ENCODE measurements around the gene TMTC1.

The TMTC1 gene

GRCh38 chr12:29521951-29522350 lies 261.8 kb downstream of the TMTC1 start:
- Mint-ChIP-seq H3K4me3 (no peak overlapping the region), H3K4me1 (ENCODE audit: low read depth) (no peaks in the 10 kb centered on the region), H3K9me3 (no peaks in the 10 kb centered on the region), H3K27me3 (ENCODE audit: low read depth) (no peaks in the 10 kb centered on the region), H3K27ac (no peak overlapping the region), H3K36me3 (ENCODE audit: low read depth) (no peaks in the 10 kb centered on the region)
- no peak for DNase-seq (ENCODE audit: low spot score)

GRCh38 chr12:29519585-29520182 lies 264.1 kb downstream of the TMTC1 start:
- no peak overlapping the region for H3K27ac Mint-ChIP-seq
- H3K27me3 Mint-ChIP-seq (ENCODE audit: low read depth), result no peaks in the 10 kb centered on the region
- H3K9me3 Mint-ChIP-seq, result no peaks in the 10 kb centered on the region
- H3K4me3 Mint-ChIP-seq, result no peak overlapping the region
- H3K36me3 Mint-ChIP-seq (ENCODE audit: low read depth), result no peaks in the 10 kb centered on the region
- no peak for DNase-seq (ENCODE audit: low spot score)
- H3K4me1 Mint-ChIP-seq (ENCODE audit: low read depth), result no peaks in the 10 kb centered on the region

- Mint-ChIP-seq H3K36me3 (ENCODE audit: low read depth) (no peaks in the 10 kb centered on the region), H3K27ac (no peak overlapping the region), H3K4me3 (no peak overlapping the region), H3K27me3 (ENCODE audit: low read depth) (no peaks in the 10 kb centered on the region), H3K9me3 (no peaks in the 10 kb centered on the region), H3K4me1 (ENCODE audit: low read depth) (no peaks in the 10 kb centered on the region)
- DNase-seq (ENCODE audit: low spot score), result no peak
These were observed 265.3 kb downstream of the TMTC1 start for GRCh38 chr12:29518407-29518806.

- no peaks in the 10 kb centered on the region for H3K9me3 Mint-ChIP-seq
- no peak overlapping the region for H3K27ac Mint-ChIP-seq
- no peak overlapping the region for H3K4me3 Mint-ChIP-seq
- no peaks in the 10 kb centered on the region for H3K4me1 Mint-ChIP-seq (ENCODE audit: low read depth)
- H3K36me3 Mint-ChIP-seq (ENCODE audit: low read depth), result no peaks in the 10 kb centered on the region
- H3K27me3 Mint-ChIP-seq (ENCODE audit: low read depth), result no peaks in the 10 kb centered on the region
- DNase-seq (ENCODE audit: low spot score), result no peak
These were observed 266.5 kb downstream of the TMTC1 start for GRCh38 chr12:29517264-29517663.

- no peak for DNase-seq (ENCODE audit: low spot score)
- Mint-ChIP-seq H3K27ac (no peak overlapping the region), H3K36me3 (ENCODE audit: low read depth) (no peaks in the 10 kb centered on the region), H3K27me3 (ENCODE audit: low read depth) (no peaks in the 10 kb centered on the region), H3K9me3 (no peaks in the 10 kb centered on the region), H3K4me1 (ENCODE audit: low read depth) (no peaks in the 10 kb centered on the region), H3K4me3 (no peak overlapping the region)
These were observed 267.3 kb downstream of the TMTC1 start for GRCh38 chr12:29516431-29516875.

GRCh38 chr12:29510591-29511185 lies 273.1 kb downstream of the TMTC1 start:
- H3K4me3 Mint-ChIP-seq, result no peak overlapping the region

GRCh38 chr12:29509503-29509902 lies 274.2 kb downstream of the TMTC1 start:
- Mint-ChIP-seq H3K4me1 (ENCODE audit: low read depth) (no peaks in the 10 kb centered on the region), H3K27ac (no peak overlapping the region), H3K36me3 (ENCODE audit: low read depth) (no peaks in the 10 kb centered on the region), H3K9me3 (no peaks in the 10 kb centered on the region), H3K27me3 (ENCODE audit: low read depth) (peaks cover 11% of the 10 kb centered on the region), H3K4me3 (no peak overlapping the region)
- DNase-seq (ENCODE audit: low spot score), result no peak

More at GRCh38 chr12:29510591-29511185, 273.1 kb downstream of the TMTC1 start:
- Mint-ChIP-seq H3K27ac (no peak overlapping the region), H3K36me3 (ENCODE audit: low read depth) (no peaks in the 10 kb centered on the region), H3K4me1 (ENCODE audit: low read depth) (no peaks in the 10 kb centered on the region), H3K9me3 (no peaks in the 10 kb centered on the region), H3K27me3 (ENCODE audit: low read depth) (peaks cover 4% of the 10 kb centered on the region)
- no peak for DNase-seq (ENCODE audit: low spot score)

GRCh38 chr12:29508949-29509348 lies 274.8 kb downstream of the TMTC1 start:
- H3K4me3 Mint-ChIP-seq, result no peak overlapping the region
- peaks cover 11% of the 10 kb centered on the region for H3K27me3 Mint-ChIP-seq (ENCODE audit: low read depth)
- H3K36me3 Mint-ChIP-seq (ENCODE audit: low read depth), result no peaks in the 10 kb centered on the region
- no peaks in the 10 kb centered on the region for H3K4me1 Mint-ChIP-seq (ENCODE audit: low read depth)
- H3K27ac Mint-ChIP-seq, result no peak overlapping the region
- DNase-seq (ENCODE audit: low spot score), result no peak
- no peaks in the 10 kb centered on the region for H3K9me3 Mint-ChIP-seq

GRCh38 chr12:29505122-29505521 lies 278.6 kb downstream of the TMTC1 start:
- no peaks in the 10 kb centered on the region for H3K36me3 Mint-ChIP-seq (ENCODE audit: low read depth)
- H3K27me3 Mint-ChIP-seq (ENCODE audit: low read depth), result peaks cover 11% of the 10 kb centered on the region
- no peak for DNase-seq (ENCODE audit: low spot score)
- H3K4me3 Mint-ChIP-seq, result no peak overlapping the region
- H3K27ac Mint-ChIP-seq, result no peak overlapping the region
- no peaks in the 10 kb centered on the region for H3K9me3 Mint-ChIP-seq
- no peaks in the 10 kb centered on the region for H3K4me1 Mint-ChIP-seq (ENCODE audit: low read depth)

GRCh38 chr12:29503283-29503682 lies 280.5 kb downstream of the TMTC1 start:
- H3K4me1 Mint-ChIP-seq (ENCODE audit: low read depth), result no peaks in the 10 kb centered on the region
- H3K9me3 Mint-ChIP-seq, result no peaks in the 10 kb centered on the region
- no peak overlapping the region for H3K27ac Mint-ChIP-seq
- H3K27me3 Mint-ChIP-seq (ENCODE audit: low read depth), result peaks cover 11% of the 10 kb centered on the region
- no peaks in the 10 kb centered on the region for H3K36me3 Mint-ChIP-seq (ENCODE audit: low read depth)
- DNase-seq (ENCODE audit: low spot score), result no peak
- no peak overlapping the region for H3K4me3 Mint-ChIP-seq

GRCh38 chr12:29499235-29499634 lies 284.5 kb downstream of the TMTC1 start:
- no peaks in the 10 kb centered on the region for H3K9me3 Mint-ChIP-seq
- H3K27me3 Mint-ChIP-seq (ENCODE audit: low read depth), result no peaks in the 10 kb centered on the region
- no peak for DNase-seq (ENCODE audit: low spot score)
- H3K36me3 Mint-ChIP-seq (ENCODE audit: low read depth), result no peaks in the 10 kb centered on the region
- H3K4me3 Mint-ChIP-seq, result no peak overlapping the region
- no peaks in the 10 kb centered on the region for H3K4me1 Mint-ChIP-seq (ENCODE audit: low read depth)
- no peak overlapping the region for H3K27ac Mint-ChIP-seq

- DNase-seq (ENCODE audit: low spot score), result no peak
- H3K4me1 Mint-ChIP-seq (ENCODE audit: low read depth), result no peaks in the 10 kb centered on the region
- H3K27ac Mint-ChIP-seq, result no peak within 1 kb of the TSS
- H3K36me3 Mint-ChIP-seq (ENCODE audit: low read depth), result no peaks in the 10 kb centered on the region
- no peak within 1 kb of the TSS for H3K4me3 Mint-ChIP-seq
- H3K9me3 Mint-ChIP-seq, result no peaks in the 10 kb centered on the region
- H3K27me3 Mint-ChIP-seq (ENCODE audit: low read depth), result no peaks in the 10 kb centered on the region
These were observed 286.2 kb downstream of the TMTC1 start, which contains the start of gene OVCH1 for GRCh38 chr12:29497588-29497987. OVCH1 (minus strand) TSS chr12:29497686; CDS start chr12:29497686, 0 bp downstream.

GRCh38 chr12:29492891-29493290 lies 290.9 kb downstream of the TMTC1 start:
- no peaks in the 10 kb centered on the region for H3K9me3 Mint-ChIP-seq
- H3K36me3 Mint-ChIP-seq (ENCODE audit: low read depth), result no peaks in the 10 kb centered on the region
- no peaks in the 10 kb centered on the region for H3K4me1 Mint-ChIP-seq (ENCODE audit: low read depth)
- no peak for DNase-seq (ENCODE audit: low spot score)
- no peak overlapping the region for H3K4me3 Mint-ChIP-seq
- peaks cover 8% of the 10 kb centered on the region for H3K27me3 Mint-ChIP-seq (ENCODE audit: low read depth)
- no peak overlapping the region for H3K27ac Mint-ChIP-seq

- H3K27ac Mint-ChIP-seq, result no peak overlapping the region
- H3K27me3 Mint-ChIP-seq (ENCODE audit: low read depth), result peaks cover 7% of the 10 kb centered on the region
- DNase-seq (ENCODE audit: low spot score), result no peak
- H3K9me3 Mint-ChIP-seq, result no peaks in the 10 kb centered on the region
- H3K36me3 Mint-ChIP-seq (ENCODE audit: low read depth), result no peaks in the 10 kb centered on the region
- no peak overlapping the region for H3K4me3 Mint-ChIP-seq
- no peaks in the 10 kb centered on the region for H3K4me1 Mint-ChIP-seq (ENCODE audit: low read depth)
These were observed 296.8 kb downstream of the TMTC1 start for GRCh38 chr12:29486972-29487371.

- no peak overlapping the region for H3K4me3 Mint-ChIP-seq
- no peak overlapping the region for H3K27ac Mint-ChIP-seq
- no peak for DNase-seq (ENCODE audit: low spot score)
- H3K9me3 Mint-ChIP-seq, result no peaks in the 10 kb centered on the region
- H3K4me1 Mint-ChIP-seq (ENCODE audit: low read depth), result no peaks in the 10 kb centered on the region
- H3K36me3 Mint-ChIP-seq (ENCODE audit: low read depth), result no peaks in the 10 kb centered on the region
- H3K27me3 Mint-ChIP-seq (ENCODE audit: low read depth), result no peaks in the 10 kb centered on the region
These were observed 320.5 kb downstream of the TMTC1 start for GRCh38 chr12:29463198-29463597.

Data from T-helper 2 cell treated with Interferon-gamma antibody and Interleukin-4, amounts not matched to agents 5 μg/mL and 100 μg/mL, for 36 hours (primary cell).